ENCODE data around the gene DDX19B. TPM values are rescaled to one million over a fixed set of nuclear protein-coding genes. Genes with fewer than 3 reads are reported as not detected.
A peak's percentile ranks its signal among the peaks of the same experiment; 100 is the strongest.

DDX19B gene
- total and polyA plus RNA-seq, 9 of the 15 experiments (the other 6 are each of a cell fraction or from before 2014, with no cell fraction given) = 7.0 to 32.9 (median 19.3) TPM

DNA sequence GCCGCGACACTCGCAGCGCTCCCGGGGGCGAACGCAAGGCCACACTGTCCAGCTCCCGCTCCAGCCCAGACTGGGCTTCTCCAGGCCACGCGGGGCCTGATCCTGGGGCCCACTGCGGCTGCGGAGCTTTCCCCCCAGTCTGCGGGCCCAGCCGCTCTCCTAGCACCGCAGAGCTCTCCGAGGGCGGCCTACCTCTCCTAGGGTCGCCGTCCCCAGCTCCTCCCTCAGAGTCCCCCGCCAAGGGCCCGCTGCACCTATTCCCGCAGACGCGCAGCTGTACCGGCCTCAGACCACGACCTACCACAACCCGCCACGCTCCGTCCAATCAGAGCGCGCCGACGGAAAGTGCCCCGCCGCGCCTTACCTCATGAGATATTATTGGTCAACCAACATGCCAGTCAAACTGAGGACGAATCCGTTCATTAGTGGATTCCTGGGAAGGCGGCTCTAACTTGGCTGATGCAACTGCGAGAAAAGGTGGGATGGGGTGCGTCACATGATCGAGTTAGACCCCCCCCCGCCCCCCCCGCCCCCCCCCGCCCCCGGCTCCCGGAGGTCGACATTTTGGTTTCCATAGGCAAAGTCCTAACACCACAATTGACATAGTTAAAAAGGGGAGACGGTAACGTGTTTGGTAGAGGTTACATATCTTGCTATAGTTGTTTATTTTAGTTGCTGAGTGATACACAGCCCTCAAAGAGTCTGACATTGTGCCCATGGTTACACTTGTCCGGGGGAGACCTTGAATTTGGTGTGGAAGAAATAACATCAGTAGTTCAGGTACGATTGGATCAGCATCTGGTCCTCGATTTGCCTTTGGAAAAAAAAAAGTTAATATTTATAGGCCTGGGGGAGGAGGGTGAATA is 9.5 kb upstream of the DDX19B start, which contains the start of gene AARS1 (continued):
- TF ChIP-seq, protein P1, sequence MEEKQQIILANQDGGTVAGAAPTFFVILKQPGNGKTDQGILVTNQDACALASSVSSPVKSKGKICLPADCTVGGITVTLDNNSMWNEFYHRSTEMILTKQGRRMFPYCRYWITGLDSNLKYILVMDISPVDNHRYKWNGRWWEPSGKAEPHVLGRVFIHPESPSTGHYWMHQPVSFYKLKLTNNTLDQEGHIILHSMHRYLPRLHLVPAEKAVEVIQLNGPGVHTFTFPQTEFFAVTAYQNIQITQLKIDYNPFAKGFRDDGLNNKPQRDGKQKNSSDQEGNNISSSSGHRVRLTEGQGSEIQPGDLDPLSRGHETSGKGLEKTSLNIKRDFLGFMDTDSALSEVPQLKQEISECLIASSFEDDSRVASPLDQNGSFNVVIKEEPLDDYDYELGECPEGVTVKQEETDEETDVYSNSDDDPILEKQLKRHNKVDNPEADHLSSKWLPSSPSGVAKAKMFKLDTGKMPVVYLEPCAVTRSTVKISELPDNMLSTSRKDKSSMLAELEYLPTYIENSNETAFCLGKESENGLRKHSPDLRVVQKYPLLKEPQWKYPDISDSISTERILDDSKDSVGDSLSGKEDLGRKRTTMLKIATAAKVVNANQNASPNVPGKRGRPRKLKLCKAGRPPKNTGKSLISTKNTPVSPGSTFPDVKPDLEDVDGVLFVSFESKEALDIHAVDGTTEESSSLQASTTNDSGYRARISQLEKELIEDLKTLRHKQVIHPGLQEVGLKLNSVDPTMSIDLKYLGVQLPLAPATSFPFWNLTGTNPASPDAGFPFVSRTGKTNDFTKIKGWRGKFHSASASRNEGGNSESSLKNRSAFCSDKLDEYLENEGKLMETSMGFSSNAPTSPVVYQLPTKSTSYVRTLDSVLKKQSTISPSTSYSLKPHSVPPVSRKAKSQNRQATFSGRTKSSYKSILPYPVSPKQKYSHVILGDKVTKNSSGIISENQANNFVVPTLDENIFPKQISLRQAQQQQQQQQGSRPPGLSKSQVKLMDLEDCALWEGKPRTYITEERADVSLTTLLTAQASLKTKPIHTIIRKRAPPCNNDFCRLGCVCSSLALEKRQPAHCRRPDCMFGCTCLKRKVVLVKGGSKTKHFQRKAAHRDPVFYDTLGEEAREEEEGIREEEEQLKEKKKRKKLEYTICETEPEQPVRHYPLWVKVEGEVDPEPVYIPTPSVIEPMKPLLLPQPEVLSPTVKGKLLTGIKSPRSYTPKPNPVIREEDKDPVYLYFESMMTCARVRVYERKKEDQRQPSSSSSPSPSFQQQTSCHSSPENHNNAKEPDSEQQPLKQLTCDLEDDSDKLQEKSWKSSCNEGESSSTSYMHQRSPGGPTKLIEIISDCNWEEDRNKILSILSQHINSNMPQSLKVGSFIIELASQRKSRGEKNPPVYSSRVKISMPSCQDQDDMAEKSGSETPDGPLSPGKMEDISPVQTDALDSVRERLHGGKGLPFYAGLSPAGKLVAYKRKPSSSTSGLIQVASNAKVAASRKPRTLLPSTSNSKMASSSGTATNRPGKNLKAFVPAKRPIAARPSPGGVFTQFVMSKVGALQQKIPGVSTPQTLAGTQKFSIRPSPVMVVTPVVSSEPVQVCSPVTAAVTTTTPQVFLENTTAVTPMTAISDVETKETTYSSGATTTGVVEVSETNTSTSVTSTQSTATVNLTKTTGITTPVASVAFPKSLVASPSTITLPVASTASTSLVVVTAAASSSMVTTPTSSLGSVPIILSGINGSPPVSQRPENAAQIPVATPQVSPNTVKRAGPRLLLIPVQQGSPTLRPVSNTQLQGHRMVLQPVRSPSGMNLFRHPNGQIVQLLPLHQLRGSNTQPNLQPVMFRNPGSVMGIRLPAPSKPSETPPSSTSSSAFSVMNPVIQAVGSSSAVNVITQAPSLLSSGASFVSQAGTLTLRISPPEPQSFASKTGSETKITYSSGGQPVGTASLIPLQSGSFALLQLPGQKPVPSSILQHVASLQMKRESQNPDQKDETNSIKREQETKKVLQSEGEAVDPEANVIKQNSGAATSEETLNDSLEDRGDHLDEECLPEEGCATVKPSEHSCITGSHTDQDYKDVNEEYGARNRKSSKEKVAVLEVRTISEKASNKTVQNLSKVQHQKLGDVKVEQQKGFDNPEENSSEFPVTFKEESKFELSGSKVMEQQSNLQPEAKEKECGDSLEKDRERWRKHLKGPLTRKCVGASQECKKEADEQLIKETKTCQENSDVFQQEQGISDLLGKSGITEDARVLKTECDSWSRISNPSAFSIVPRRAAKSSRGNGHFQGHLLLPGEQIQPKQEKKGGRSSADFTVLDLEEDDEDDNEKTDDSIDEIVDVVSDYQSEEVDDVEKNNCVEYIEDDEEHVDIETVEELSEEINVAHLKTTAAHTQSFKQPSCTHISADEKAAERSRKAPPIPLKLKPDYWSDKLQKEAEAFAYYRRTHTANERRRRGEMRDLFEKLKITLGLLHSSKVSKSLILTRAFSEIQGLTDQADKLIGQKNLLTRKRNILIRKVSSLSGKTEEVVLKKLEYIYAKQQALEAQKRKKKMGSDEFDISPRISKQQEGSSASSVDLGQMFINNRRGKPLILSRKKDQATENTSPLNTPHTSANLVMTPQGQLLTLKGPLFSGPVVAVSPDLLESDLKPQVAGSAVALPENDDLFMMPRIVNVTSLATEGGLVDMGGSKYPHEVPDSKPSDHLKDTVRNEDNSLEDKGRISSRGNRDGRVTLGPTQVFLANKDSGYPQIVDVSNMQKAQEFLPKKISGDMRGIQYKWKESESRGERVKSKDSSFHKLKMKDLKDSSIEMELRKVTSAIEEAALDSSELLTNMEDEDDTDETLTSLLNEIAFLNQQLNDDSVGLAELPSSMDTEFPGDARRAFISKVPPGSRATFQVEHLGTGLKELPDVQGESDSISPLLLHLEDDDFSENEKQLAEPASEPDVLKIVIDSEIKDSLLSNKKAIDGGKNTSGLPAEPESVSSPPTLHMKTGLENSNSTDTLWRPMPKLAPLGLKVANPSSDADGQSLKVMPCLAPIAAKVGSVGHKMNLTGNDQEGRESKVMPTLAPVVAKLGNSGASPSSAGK (IDR thresholded peaks at IDR 0.05) = no peak
- TF ChIP-seq CREBBP (IDR thresholded peaks at IDR 0.05; ENCODE audit: low read depth, low read length) (no peak), OTX1 (CRISPR knock-in tag; IDR thresholded peaks at IDR 0.05) (peak; percentile 95), HMG20B (CRISPR knock-in tag; IDR thresholded peaks at IDR 0.05) (no peak), BCL6 (CRISPR knock-in tag; IDR thresholded peaks at IDR 0.05) (no peak), ARNT (IDR thresholded peaks at IDR 0.05) (no peak), ZBED1 (IDR thresholded peaks at IDR 0.05) (peak; percentile 64), BRF2 (IDR thresholded peaks at IDR 0.05; ENCODE audit: borderline replicate concordance, insufficient read depth, insufficient read length) (no peak), GABPA (tag; conservative IDR thresholded peaks at IDR 0.05; ENCODE audit: low read depth) (peak; percentile 50), SIN3A (IDR thresholded peaks at IDR 0.05; ENCODE audit: borderline replicate concordance in 2 of 2, control insufficient read depth in 1 of 2, low read depth in 2 of 2, low read length in 2 of 2) (peak in 1 of 2 experiments; percentile 76; a peak in 1 of 4 replicates), MAFG (tag; conservative IDR thresholded peaks at IDR 0.05) (no peak)
- TF ChIP-seq, protein P2, sequence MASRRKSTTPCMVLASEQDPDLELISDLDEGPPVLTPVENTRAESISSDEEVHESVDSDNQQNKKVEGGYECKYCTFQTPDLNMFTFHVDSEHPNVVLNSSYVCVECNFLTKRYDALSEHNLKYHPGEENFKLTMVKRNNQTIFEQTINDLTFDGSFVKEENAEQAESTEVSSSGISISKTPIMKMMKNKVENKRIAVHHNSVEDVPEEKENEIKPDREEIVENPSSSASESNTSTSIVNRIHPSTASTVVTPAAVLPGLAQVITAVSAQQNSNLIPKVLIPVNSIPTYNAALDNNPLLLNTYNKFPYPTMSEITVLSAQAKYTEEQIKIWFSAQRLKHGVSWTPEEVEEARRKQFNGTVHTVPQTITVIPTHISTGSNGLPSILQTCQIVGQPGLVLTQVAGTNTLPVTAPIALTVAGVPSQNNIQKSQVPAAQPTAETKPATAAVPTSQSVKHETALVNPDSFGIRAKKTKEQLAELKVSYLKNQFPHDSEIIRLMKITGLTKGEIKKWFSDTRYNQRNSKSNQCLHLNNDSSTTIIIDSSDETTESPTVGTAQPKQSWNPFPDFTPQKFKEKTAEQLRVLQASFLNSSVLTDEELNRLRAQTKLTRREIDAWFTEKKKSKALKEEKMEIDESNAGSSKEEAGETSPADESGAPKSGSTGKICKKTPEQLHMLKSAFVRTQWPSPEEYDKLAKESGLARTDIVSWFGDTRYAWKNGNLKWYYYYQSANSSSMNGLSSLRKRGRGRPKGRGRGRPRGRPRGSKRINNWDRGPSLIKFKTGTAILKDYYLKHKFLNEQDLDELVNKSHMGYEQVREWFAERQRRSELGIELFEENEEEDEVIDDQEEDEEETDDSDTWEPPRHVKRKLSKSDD (conservative IDR thresholded peaks at IDR 0.05; ENCODE audit: low read length) = no peak

All from K562 (cell line).